ENCODE measurements around the gene CSPG5. TPM values are rescaled to one million over a fixed set of nuclear protein-coding genes. Genes with fewer than 3 reads are reported as not detected.

CSPG5 gene
- total and polyA plus RNA-seq, 5 donors from 2014 or later, result 0.25 TPM; not detected in 4

DNA sequence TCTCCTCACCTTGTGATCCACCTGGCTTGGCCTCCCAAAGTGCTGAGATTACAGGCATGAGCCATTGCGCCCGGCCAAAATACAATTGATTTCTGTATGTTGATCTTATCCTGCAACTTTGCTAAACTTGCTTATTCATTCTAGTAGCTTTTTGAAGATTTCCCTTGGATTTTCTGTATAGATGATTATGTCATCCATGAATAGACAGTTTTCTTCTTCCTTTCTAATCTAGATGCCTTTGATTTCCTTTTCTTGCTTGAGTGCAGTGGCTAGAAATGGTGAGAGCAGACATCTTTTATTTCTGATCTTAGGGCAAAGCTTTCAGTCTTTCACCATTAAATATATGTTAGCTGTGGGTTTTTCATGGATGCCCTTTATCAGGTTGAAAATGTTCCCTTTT, 60.7 kb downstream of the CSPG5 start:
- H3K4me1 Mint-ChIP-seq, result peaks cover 0 to 13% (median 8%) of the 10 kb centered on the region in 4 donors

DNA sequence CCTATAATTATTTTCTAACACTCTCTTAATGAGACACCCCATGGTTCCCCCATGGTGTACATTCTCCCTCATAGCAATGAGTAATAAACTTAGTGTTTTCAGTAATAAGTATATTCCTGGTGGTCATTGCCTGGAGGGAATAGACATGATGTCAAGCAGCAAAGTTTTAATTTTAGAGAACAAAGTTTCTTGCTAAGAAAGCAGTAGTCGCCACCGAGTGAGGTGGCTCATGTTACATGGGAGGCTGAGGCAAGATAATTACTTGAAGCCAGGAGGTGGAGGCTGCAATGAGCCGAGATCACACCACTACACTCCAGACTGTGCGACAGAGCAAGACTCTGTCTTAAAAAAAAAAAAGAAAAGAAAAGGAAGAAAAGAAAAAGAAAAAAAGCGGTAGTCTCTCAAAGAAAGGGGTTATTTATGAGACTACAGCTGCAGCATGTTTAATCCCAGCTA, 62.8 kb downstream of the CSPG5 start:
- H3K4me1 ChIP-seq (ENCODE audit: control insufficient read depth, insufficient read depth, low read length, poor library complexity, severe bottlenecking), result peaks cover 13% of the 10 kb centered on the region
- peaks cover 20% of the 10 kb centered on the region for H3K27me3 Mint-ChIP-seq
- no peak overlapping the region for H3K27ac Mint-ChIP-seq
- no peaks in the 10 kb centered on the region for H3K9me3 ChIP-seq (ENCODE audit: control insufficient read depth in 2 of 2, low read length in 2 of 2)
- no peak overlapping the region for H3K27ac ChIP-seq (ENCODE audit: insufficient read depth, low read length, poor library complexity, severe bottlenecking)
- H3K9me3 Mint-ChIP-seq, result peaks cover 0 to 2% (median 0%) of the 10 kb centered on the region in 7 donors
- H3K36me3 ChIP-seq (ENCODE audit: control insufficient read depth, insufficient read depth, low read length), result no peaks in the 10 kb centered on the region
- H3K27me3 ChIP-seq (ENCODE audit: control insufficient read depth, insufficient read depth, low read length), result no peaks in the 10 kb centered on the region
- DNase-seq, result no peak
- H3K4me1 Mint-ChIP-seq, result peaks cover 5 to 28% (median 14%) of the 10 kb centered on the region in 4 donors
- H3K4me3 Mint-ChIP-seq, result peak overlapping the region in 2 of 4 donors; percentile 38 to 81
- no peak for ATAC-seq (ENCODE audit: low read depth in 2 of 2)
- no peak overlapping the region for H3K4me3 ChIP-seq (ENCODE audit: low read depth, low read length)
- H3K36me3 Mint-ChIP-seq, result no peaks in the 10 kb centered on the region

More for the DNA sequence above, 60.7 kb downstream of the CSPG5 start:
- Histone ChIP-seq H3K4me3 (ENCODE audit: low read depth, low read length) (no peak overlapping the region), H3K27ac (ENCODE audit: insufficient read depth, low read length, poor library complexity, severe bottlenecking) (no peak overlapping the region), H3K4me1 (ENCODE audit: control insufficient read depth, insufficient read depth, low read length, poor library complexity, severe bottlenecking) (peaks cover 4% of the 10 kb centered on the region), H3K9me3 (ENCODE audit: control insufficient read depth in 2 of 2, low read length in 2 of 2) (no peaks in the 10 kb centered on the region), H3K27me3 (ENCODE audit: control insufficient read depth, insufficient read depth, low read length) (no peaks in the 10 kb centered on the region), H3K36me3 (ENCODE audit: control insufficient read depth, insufficient read depth, low read length) (no peaks in the 10 kb centered on the region)
- Mint-ChIP-seq H3K27me3 (peaks cover 26% of the 10 kb centered on the region), H3K9me3 (peaks cover 0 to 2% (median 0%) of the 10 kb centered on the region in 7 donors), H3K27ac (no peak overlapping the region), H3K36me3 (no peaks in the 10 kb centered on the region), H3K4me3 (peak overlapping the region in 1 of 4 donors; percentile 40)
- DNase-seq, result no peak
- ATAC-seq (ENCODE audit: low read depth in 2 of 2), result no peak

DNA sequence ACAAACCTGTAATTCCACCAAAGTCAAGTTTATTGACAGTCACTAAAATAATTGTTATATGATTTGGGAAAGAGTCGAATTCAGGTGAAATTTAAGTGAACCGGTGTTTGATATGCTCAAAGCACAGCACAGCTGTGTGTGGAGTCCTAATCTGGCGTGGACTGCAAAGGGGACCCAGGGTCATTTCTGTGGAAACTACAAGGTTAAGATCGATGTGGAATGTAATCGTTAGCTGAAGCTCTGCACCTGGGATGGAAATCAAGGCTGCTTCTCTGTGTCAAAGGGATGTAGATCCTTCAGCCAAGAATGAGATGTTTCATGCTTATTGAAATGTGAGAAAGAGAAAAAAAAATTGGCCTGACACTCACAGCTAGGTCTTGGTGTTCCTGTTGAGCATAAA, 63.6 kb downstream of the CSPG5 start:
- H3K36me3 Mint-ChIP-seq, result no peaks in the 10 kb centered on the region
- ATAC-seq (ENCODE audit: low read depth in 2 of 2) (no peak), DNase-seq (no peak)
- peak overlapping the region; percentile 75 to 90 (median 84) for H3K4me3 Mint-ChIP-seq
- H3K27ac ChIP-seq (ENCODE audit: insufficient read depth, low read length, poor library complexity, severe bottlenecking), result no peak overlapping the region
- peak overlapping the region in 1 of 3 donors; percentile 30 for H3K27ac Mint-ChIP-seq
- H3K9me3 ChIP-seq (ENCODE audit: control insufficient read depth in 2 of 2, low read length in 2 of 2), result no peaks in the 10 kb centered on the region
- peaks cover 16% of the 10 kb centered on the region for H3K27me3 Mint-ChIP-seq
- H3K4me1 ChIP-seq (ENCODE audit: control insufficient read depth, insufficient read depth, low read length, poor library complexity, severe bottlenecking), result peaks cover 13% of the 10 kb centered on the region
- H3K9me3 Mint-ChIP-seq, result peaks cover 0 to 2% (median 0%) of the 10 kb centered on the region in 7 donors
- no peak overlapping the region for H3K4me3 ChIP-seq (ENCODE audit: low read depth, low read length)
- H3K27me3 ChIP-seq (ENCODE audit: control insufficient read depth, insufficient read depth, low read length), result no peaks in the 10 kb centered on the region
- peaks cover 5 to 32% (median 15%) of the 10 kb centered on the region in 4 donors for H3K4me1 Mint-ChIP-seq
- H3K36me3 ChIP-seq (ENCODE audit: control insufficient read depth, insufficient read depth, low read length), result peaks cover under 1% of the 10 kb centered on the region

DNA sequence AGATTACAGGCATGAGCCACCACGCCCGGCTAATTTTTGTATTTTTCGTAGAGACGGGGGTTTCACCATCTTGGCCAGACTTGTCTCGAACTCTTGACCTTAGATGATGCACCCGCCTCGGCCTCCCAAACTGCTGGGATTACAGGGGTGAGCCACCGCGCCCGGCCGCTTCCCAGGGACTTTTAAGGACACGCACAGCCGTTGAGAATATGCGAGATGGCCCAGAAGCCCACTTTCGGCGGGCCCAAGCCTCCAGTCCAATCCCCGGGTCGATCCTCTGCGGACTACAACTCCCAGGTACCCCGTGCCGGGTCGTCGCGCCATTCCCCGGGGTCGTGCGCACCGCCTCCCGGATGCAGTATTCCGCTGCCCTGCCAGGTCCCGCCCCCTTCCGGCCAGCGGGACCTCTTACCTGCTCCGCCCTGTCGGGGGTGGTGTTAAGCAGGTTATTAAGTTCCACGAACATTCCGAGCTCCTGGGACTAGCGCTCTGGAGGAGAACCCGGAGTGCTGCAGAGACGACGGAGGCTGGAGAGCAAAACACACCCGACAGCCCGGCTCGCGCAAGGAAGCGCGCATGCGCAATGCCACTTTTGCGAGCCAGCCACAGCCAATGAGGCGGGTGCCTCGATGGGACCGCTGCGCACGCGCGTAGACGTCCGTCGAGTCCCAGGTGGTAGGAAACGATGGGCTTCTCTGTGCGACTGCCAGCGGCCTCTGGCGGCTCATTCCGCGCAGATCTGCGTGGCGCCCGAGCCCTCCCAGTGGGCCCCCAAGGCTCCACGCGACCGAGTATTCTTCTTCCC, 65.3 kb downstream of the CSPG5 start, which contains the start of gene ELP6:
Gene ELP6, minus strand, starts transcription at position 588 of the 805 bp plus-strand sequence. Its CDS starts 122 bp downstream, at position 466.
- peak; percentile 95 to 99 (median 98) for DNase-seq
- Histone ChIP-seq H3K27ac (ENCODE audit: insufficient read depth, low read length, poor library complexity, severe bottlenecking) (peak within 1 kb of the TSS; percentile 89), H3K9me3 (ENCODE audit: control insufficient read depth in 2 of 2, low read length in 2 of 2) (no peaks in the 10 kb centered on the region), H3K36me3 (ENCODE audit: control insufficient read depth, insufficient read depth, low read length) (peaks cover 13% of the 10 kb centered on the region), H3K4me3 (ENCODE audit: low read depth, low read length) (peak within 1 kb of the TSS; percentile 81), H3K4me1 (ENCODE audit: control insufficient read depth, insufficient read depth, low read length, poor library complexity, severe bottlenecking) (peaks cover 13% of the 10 kb centered on the region), H3K27me3 (ENCODE audit: control insufficient read depth, insufficient read depth, low read length) (no peaks in the 10 kb centered on the region)
- Mint-ChIP-seq H3K4me1 (peaks cover 6 to 33% (median 16%) of the 10 kb centered on the region in 4 donors), H3K27ac (peak within 1 kb of the TSS; percentile 97 to 99 (median 98)), H3K36me3 (no peaks in the 10 kb centered on the region), H3K4me3 (peak within 1 kb of the TSS; percentile 96 to 99 (median 97)), H3K27me3 (peaks cover 16% of the 10 kb centered on the region), H3K9me3 (peaks cover 0 to 2% (median 0%) of the 10 kb centered on the region in 7 donors)
- ATAC-seq (ENCODE audit: low read depth in 2 of 2), result peak; percentile 93 to 95

DNA sequence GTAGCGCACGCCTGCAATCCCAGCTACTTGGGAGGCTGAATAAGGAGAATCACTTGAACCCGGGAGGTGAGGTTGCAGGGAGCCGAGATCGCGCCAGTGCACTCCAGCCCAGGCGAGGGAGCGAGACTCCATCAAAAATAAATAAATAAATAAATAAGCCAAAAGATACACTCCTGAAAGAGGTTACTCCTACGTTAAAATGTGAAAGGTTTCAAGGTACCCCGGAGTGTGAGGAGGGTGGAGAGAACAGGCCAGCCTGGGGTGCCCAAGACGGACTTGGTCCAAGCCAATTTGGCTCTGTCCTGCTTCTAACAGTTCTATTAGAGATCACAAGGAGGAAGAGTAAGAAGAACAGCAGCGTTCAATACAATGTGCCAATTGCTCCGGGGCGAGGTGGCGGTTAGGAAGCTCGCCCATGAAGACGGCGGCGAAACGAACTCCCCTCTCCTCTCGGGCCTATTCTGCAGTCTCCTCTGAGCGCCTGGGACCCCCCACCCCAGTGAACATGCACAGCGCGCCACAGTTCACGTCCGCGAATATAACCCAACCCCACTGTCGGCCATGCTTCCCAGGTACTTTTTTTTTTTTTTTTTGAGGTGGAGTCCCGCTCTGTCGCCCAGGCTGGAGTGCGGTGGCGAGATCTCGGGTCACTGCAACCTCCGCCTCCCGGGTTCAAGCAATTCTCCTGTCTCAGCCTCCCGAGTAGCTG, 66.1 kb downstream of the CSPG5 start:
- Histone ChIP-seq H3K36me3 (ENCODE audit: control insufficient read depth, insufficient read depth, low read length) (peaks cover 18% of the 10 kb centered on the region), H3K4me1 (ENCODE audit: control insufficient read depth, insufficient read depth, low read length, poor library complexity, severe bottlenecking) (peaks cover 13% of the 10 kb centered on the region), H3K9me3 (ENCODE audit: control insufficient read depth in 2 of 2, low read length in 2 of 2) (no peaks in the 10 kb centered on the region), H3K27me3 (ENCODE audit: control insufficient read depth, insufficient read depth, low read length) (no peaks in the 10 kb centered on the region), H3K4me3 (ENCODE audit: low read depth, low read length) (peak overlapping the region; percentile 81), H3K27ac (ENCODE audit: insufficient read depth, low read length, poor library complexity, severe bottlenecking) (peak overlapping the region; percentile 89)
- H3K36me3 Mint-ChIP-seq, result peaks cover 5% of the 10 kb centered on the region
- peaks cover 11% of the 10 kb centered on the region for H3K27me3 Mint-ChIP-seq
- H3K9me3 Mint-ChIP-seq, result peaks cover 0 to 2% (median 0%) of the 10 kb centered on the region in 7 donors
- H3K4me1 Mint-ChIP-seq, result peaks cover 6 to 36% (median 17%) of the 10 kb centered on the region in 4 donors
- H3K4me3 Mint-ChIP-seq, result peak overlapping the region; percentile 96 to 99 (median 97)
- no peak for ATAC-seq (ENCODE audit: low read depth in 2 of 2)
- H3K27ac Mint-ChIP-seq, result peak overlapping the region; percentile 97 to 99 (median 98)
- DNase-seq, result peak in 2 of 3 donors; percentile 12 to 47

Other genes with a start within 250 kb of the CSPG5 start
- 54.2 TPM for gene PTPN23, start 197.8 kb downstream of the CSPG5 start, total RNA-seq
- 1 to 10 TPM; 1.0 to 4.3 (median 2.2) TPM for gene PTPN23, start 197.8 kb downstream of the CSPG5 start, polyA plus RNA-seq
- 92.4 TPM for gene SCAP, start 102.9 kb downstream of the CSPG5 start, total RNA-seq
- gene SCAP, start 102.9 kb downstream of the CSPG5 start, polyA plus RNA-seq, result 10 to 100 TPM; 43.2 to 47.9 (median 45.8) TPM
- gene ELP6, start 65.2 kb downstream of the CSPG5 start, total RNA-seq, result 18.4 TPM
- gene ELP6, start 65.2 kb downstream of the CSPG5 start, polyA plus RNA-seq, result 10 to 100 TPM; 33.2 to 54.1 (median 45.2) TPM
- gene SMARCC1, start 203.0 kb upstream of the CSPG5 start, total RNA-seq, result 132 TPM
- gene SMARCC1, start 203.0 kb upstream of the CSPG5 start, polyA plus RNA-seq, result 10 to 100 TPM; 53.2 to 70.8 (median 55.1) TPM
- gene DHX30, start 224.3 kb upstream of the CSPG5 start, total RNA-seq, result 70.7 TPM
- gene DHX30, start 224.3 kb upstream of the CSPG5 start, polyA plus RNA-seq, result 10 to 100 TPM; 34.7 to 48.3 (median 35.0) TPM

All from CD4-positive, CD25-positive, alpha-beta regulatory T cell (primary cell).